ENCODE data around the gene OR1E2. TPM values are rescaled to one million over a fixed set of nuclear protein-coding genes. Genes with fewer than 3 reads are reported as not detected.
"Not testable (repeated sequence)": the region's sequence is repeated elsewhere in the genome, so short reads cannot be mapped to it uniquely, and the experiment has no call there.

The OR1E2 gene
- total RNA-seq, 2 donors from 2014 or later, result not detected

DNA sequence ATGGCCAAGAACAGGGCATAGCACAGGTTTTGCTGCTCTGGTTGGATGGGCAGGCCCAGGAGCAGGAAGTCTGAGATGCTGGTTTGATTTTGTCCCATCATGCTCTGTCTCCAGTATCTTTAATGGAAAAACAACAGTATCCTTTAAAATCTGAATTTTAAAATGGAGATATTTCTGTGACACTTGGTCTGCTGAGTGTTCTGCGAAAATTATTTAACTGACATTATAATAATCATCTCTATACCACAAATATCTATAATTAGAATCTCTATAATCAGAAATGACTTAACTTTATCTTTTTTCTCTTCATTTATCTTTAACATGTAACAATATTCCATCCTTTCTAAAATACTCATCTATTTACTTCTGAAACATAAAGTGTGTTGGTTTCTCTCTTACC is 35.3 kb downstream of the OR1E2 start, which contains the start of gene OR1E1:
TSS of gene OR1E1 (minus strand) at position 101 of the 400 bp plus-strand sequence. CDS start at position 101, 0 bp downstream.
- Mint-ChIP-seq H3K9me3 (peaks cover 62% of the 10 kb centered on the region), H3K4me3 (no peak within 1 kb of the TSS), H3K4me1 (no peaks in the 10 kb centered on the region), H3K36me3 (ENCODE audit: low read depth) (no peaks in the 10 kb centered on the region), H3K27ac (no peak within 1 kb of the TSS), H3K27me3 (ENCODE audit: insufficient read depth) (no peaks in the 10 kb centered on the region)
- Histone ChIP-seq H3K4me3 (ENCODE audit: low read length) (no peak within 1 kb of the TSS), H3K9ac (ENCODE audit: extremely low read depth, low read length, poor library complexity, severe bottlenecking) (no peak within 1 kb of the TSS), H3K4me1 (ENCODE audit: control insufficient read depth, insufficient read depth, low read length) (no peaks in the 10 kb centered on the region), H3K27me3 (ENCODE audit: control insufficient read depth, insufficient read depth, low read length, poor library complexity, severe bottlenecking) (no peaks in the 10 kb centered on the region), H3K36me3 (ENCODE audit: control insufficient read depth, insufficient read depth, low read length) (no peaks in the 10 kb centered on the region), H3K27ac (ENCODE audit: low read depth, low read length) (no peak within 1 kb of the TSS), H3K9me3 (ENCODE audit: control insufficient read depth, low read length) (peaks cover 15% of the 10 kb centered on the region)
- TF ChIP-seq, protein P1, sequence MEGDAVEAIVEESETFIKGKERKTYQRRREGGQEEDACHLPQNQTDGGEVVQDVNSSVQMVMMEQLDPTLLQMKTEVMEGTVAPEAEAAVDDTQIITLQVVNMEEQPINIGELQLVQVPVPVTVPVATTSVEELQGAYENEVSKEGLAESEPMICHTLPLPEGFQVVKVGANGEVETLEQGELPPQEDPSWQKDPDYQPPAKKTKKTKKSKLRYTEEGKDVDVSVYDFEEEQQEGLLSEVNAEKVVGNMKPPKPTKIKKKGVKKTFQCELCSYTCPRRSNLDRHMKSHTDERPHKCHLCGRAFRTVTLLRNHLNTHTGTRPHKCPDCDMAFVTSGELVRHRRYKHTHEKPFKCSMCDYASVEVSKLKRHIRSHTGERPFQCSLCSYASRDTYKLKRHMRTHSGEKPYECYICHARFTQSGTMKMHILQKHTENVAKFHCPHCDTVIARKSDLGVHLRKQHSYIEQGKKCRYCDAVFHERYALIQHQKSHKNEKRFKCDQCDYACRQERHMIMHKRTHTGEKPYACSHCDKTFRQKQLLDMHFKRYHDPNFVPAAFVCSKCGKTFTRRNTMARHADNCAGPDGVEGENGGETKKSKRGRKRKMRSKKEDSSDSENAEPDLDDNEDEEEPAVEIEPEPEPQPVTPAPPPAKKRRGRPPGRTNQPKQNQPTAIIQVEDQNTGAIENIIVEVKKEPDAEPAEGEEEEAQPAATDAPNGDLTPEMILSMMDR (conservative IDR thresholded peaks at IDR 0.05), result no peak
- WGBS, 2 experiments (ENCODE audit: insufficient coverage in 1 of 2, insufficient read length in 1 of 2), result 40 to 63% methylated on average over 1 of the region's 1 CpG
- no peak for DNase-seq

DNA sequence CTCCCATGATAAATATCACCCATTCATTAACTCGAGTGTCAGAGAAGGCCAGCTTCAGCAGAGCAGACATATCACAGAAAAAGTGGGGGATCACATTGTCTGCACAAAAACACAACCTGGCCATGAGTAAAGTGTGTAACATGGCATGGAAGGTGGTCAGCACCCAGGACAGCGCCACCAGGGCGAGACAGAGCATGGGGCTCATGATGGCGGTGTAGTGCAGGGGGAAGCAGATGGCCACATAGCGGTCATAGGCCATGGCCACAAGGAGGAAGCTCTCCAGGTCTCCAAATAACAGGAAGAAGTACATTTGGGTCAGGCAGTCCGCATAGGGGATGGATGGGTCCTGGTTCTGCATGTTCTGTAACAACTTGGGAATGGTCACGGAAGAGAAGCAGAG is 35.8 kb downstream of the OR1E2 start:
- H3K4me1 Mint-ChIP-seq; H3K4me1 ChIP-seq (ENCODE audit: control insufficient read depth, insufficient read depth, low read length); H3K36me3 ChIP-seq (ENCODE audit: control insufficient read depth, insufficient read depth, low read length); H3K4me3 Mint-ChIP-seq; H3K4me3 ChIP-seq (ENCODE audit: low read length); H3K27ac Mint-ChIP-seq; H3K27me3 Mint-ChIP-seq (ENCODE audit: insufficient read depth); H3K36me3 Mint-ChIP-seq (ENCODE audit: low read depth); H3K27ac ChIP-seq (ENCODE audit: low read depth, low read length); H3K27me3 ChIP-seq (ENCODE audit: control insufficient read depth, insufficient read depth, low read length, poor library complexity, severe bottlenecking); H3K9ac ChIP-seq (ENCODE audit: extremely low read depth, low read length, poor library complexity, severe bottlenecking): not testable (repeated sequence)
- peaks cover 17% of the 10 kb centered on the region for H3K9me3 ChIP-seq (ENCODE audit: control insufficient read depth, low read length)
- peaks cover 57% of the 10 kb centered on the region for H3K9me3 Mint-ChIP-seq
- WGBS, 2 experiments (ENCODE audit: insufficient coverage in 1 of 2, insufficient read length in 1 of 2), result 20 to 57% methylated on average over 1 to 7 of the region's 7 CpGs
- peak; percentile 83 for DNase-seq

DNA sequence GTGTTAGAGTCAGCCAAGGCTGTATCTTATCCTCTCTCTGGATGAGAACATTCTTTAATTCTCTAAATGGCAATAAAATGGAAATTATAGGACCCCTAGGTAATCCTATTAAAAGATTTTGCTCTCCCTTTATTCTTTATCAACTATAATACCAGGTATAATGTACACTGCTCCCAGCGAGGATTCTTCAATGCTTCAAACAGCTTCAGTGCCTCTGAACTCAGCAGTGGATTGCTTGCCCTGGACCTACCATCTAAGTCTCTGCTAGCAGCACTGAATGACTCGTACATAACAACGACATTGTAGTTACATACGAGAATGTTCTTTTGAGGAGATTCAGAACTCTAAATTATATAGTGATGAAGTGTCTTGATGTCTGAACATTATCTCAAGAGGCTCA is 43.9 kb downstream of the OR1E2 start:
- WGBS, 2 experiments (ENCODE audit: insufficient coverage in 1 of 2, insufficient read length in 1 of 2), result 80 to 83% methylated on average over 4 of the region's 4 CpGs
- H3K9ac ChIP-seq (ENCODE audit: extremely low read depth, low read length, poor library complexity, severe bottlenecking), result no peak overlapping the region
- H3K27me3 ChIP-seq (ENCODE audit: control insufficient read depth, insufficient read depth, low read length, poor library complexity, severe bottlenecking), result no peaks in the 10 kb centered on the region
- H3K27ac ChIP-seq (ENCODE audit: low read depth, low read length), result no peak overlapping the region
- DNase-seq, result no peak
- Mint-ChIP-seq H3K27ac (no peak overlapping the region), H3K4me3 (no peak overlapping the region), H3K4me1 (no peaks in the 10 kb centered on the region), H3K9me3 (peaks cover 68% of the 10 kb centered on the region), H3K27me3 (ENCODE audit: insufficient read depth) (peaks cover 12% of the 10 kb centered on the region), H3K36me3 (ENCODE audit: low read depth) (no peaks in the 10 kb centered on the region)
- H3K9me3 ChIP-seq (ENCODE audit: control insufficient read depth, low read length), result peaks cover 42% of the 10 kb centered on the region
- H3K4me3 ChIP-seq (ENCODE audit: low read length), result no peak overlapping the region
- no peaks in the 10 kb centered on the region for H3K4me1 ChIP-seq (ENCODE audit: control insufficient read depth, insufficient read depth, low read length)
- TF ChIP-seq, protein P1 (conservative IDR thresholded peaks at IDR 0.05), result no peak
- no peaks in the 10 kb centered on the region for H3K36me3 ChIP-seq (ENCODE audit: control insufficient read depth, insufficient read depth, low read length)
